Stimulated activated CD8-positive, alpha-beta memory T cell treated with anti-CD3 and anti-CD28 coated beads, Interleukin-7, amount 100 ng/mL, for 1 hour (primary cell): ENCODE measurements around the gene ISOC2.

Source experiments
- DNase-seq, 2 donors: peaks; one replicate each; pipeline ENCODE4 v3.0.0-alpha.2; 2020; ENCODE audit warnings: low read depth in 2 of 2

The ISOC2 gene

GRCh38 chr19:55406826-55407549 is 54.5 kb downstream of the ISOC2 start:
- no peak for DNase-seq

DNA sequence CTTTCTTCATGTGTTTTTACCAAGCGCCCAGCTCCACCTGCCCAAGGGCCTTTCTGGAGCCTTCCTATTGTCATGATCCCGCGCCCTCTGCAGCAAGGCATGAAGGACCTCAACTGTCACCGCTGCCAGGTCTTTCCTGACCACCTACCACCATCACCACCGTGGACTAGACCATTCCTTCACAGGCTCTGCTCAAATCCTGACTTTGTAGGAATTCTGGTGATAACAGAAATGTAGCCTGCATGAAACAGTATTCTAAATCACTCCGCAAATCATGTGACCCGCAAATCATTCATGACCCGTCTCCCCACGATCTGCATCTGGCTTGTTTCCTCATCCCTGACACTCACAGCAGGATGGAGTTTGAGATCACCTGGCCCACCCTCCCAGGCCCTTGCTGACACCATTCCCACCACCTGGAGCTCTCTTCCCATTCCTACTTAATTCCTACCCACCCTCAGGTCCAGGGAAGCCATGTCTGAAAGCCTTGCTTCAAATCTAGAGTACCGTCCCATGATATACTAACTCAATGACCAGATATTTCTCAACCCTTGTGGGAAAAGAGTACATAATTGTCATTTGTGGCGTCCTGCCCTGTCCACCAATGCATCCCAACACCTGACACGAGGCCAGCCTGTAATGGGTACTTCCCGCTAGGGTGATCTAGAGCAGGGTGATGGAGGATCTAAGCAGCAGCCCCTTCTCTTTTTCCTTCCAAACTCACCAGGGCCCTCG is 55.2 kb downstream of the ISOC2 start:
- no peak for DNase-seq

DNA sequence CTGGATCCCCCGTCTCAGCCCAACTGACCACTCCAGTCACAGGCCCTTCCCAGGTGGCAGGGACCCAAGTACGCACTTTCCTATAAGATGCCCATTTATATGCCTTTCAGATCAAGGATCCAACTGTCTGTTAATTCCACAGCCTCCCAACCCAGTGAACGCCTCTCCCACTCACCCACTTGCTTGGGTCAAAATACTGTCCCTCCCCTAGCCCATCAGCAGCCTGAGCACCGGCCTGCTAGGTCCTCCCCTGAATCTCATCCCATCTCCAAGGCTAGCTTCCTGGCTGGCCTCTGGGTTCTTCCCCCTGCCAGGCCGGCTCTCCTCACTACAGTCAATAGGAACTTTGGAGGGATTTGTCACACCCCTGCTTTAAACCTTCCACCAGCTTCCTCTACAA is 55.8 kb downstream of the ISOC2 start:
- no peak for DNase-seq
